GM19452 (cell line): ENCODE measurements around the gene DGAT2.
A peak's percentile ranks its signal among the peaks of the same experiment; 100 is the strongest.
"Not testable (repeated sequence)": the region's sequence is repeated elsewhere in the genome, so short reads cannot be mapped to it uniquely, and the experiment has no call there.

ENCODE experiments used
- ATAC-seq: cut with Tn5 transposase; IDR thresholded peaks from one replicate; pipeline ENCODE4 v1.9.1; 2021; ENCODE audit not compliant: unreplicated experiment

The DGAT2 gene

GRCh38 chr11:75768112-75768908 is at the start of gene DGAT2:
Gene DGAT2, plus strand, starts transcription at chr11:75768778. Its CDS starts 214 bp downstream, at chr11:75768992.
- peak; percentile 76 for ATAC-seq

GRCh38 chr11:75719340-75720239 is 49.0 kb upstream of the DGAT2 start:
- no peak for ATAC-seq

- ATAC-seq: no peak
These were observed 47.9 kb upstream of the DGAT2 start for GRCh38 chr11:75720639-75721038.

GRCh38 chr11:75721852-75722668 is 46.5 kb upstream of the DGAT2 start:
- no peak for ATAC-seq

GRCh38 chr11:75722669-75723042 is 45.9 kb upstream of the DGAT2 start:
- ATAC-seq: no peak

- ATAC-seq: no peak
These were observed 42.8 kb upstream of the DGAT2 start for GRCh38 chr11:75725547-75726320.

GRCh38 chr11:75728992-75729391 is 39.6 kb upstream of the DGAT2 start:
- ATAC-seq: no peak

- ATAC-seq: no peak
These were observed 37.5 kb upstream of the DGAT2 start for GRCh38 chr11:75731095-75731494.

- no peak for ATAC-seq
These were observed 35.5 kb upstream of the DGAT2 start for GRCh38 chr11:75733071-75733430.

GRCh38 chr11:75733431-75734107 is 35.0 kb upstream of the DGAT2 start:
- ATAC-seq: no peak

GRCh38 chr11:75734491-75735180 is 33.9 kb upstream of the DGAT2 start:
- ATAC-seq: no peak

- no peak for ATAC-seq
These were observed 33.3 kb upstream of the DGAT2 start for GRCh38 chr11:75735181-75735845.

GRCh38 chr11:75737314-75737713 is 31.3 kb upstream of the DGAT2 start:
- no peak for ATAC-seq

GRCh38 chr11:75740681-75741080 is 27.9 kb upstream of the DGAT2 start:
- ATAC-seq: no peak

- ATAC-seq: not testable (repeated sequence)
These were observed 25.4 kb upstream of the DGAT2 start for GRCh38 chr11:75743159-75743558.

GRCh38 chr11:75743711-75744563 is 24.6 kb upstream of the DGAT2 start:
- ATAC-seq: no peak

GRCh38 chr11:75745807-75746206 is 22.8 kb upstream of the DGAT2 start:
- ATAC-seq: no peak

- ATAC-seq: not testable (repeated sequence)
These were observed 19.8 kb upstream of the DGAT2 start for GRCh38 chr11:75748729-75749273.
